Stimulated activated CD4-positive, alpha-beta T cell treated with anti-CD3 and anti-CD28 coated beads, Interleukin-2, amount 100 ng/mL, for 48 hours (primary cell): Measurements from ENCODE around the gene RNF213.
"Not testable (repeated sequence)": the region's sequence is repeated elsewhere in the genome, so short reads cannot be mapped to it uniquely, and the experiment has no call there.

Experiments
- DNase-seq, 2 donors: peaks; one replicate each; pipeline ENCODE4 v3.0.0-alpha.2; 2020

RNF213 gene

DNA sequence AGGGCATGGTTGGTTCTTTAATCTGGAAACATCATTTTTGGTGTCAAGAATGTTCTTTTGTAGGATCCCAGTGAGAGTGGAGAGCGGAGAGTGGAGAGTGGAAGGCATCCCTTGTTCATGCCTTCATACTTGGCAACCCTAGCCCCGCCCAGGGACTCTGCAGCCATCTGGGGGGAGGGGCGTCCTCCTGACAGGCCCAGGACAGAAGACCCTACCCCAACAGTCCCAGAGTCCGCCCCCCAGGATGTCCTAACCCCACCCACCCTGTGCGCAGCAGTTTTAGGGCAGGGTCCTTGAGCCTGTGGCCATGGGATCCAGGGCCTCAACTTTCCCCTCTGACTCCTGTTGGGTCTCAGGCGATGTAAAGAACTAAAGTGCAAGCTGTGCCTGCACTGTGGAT, 36.0 kb upstream of the RNF213 start:
- DNase-seq = no peak

GRCh38 chr17:80225230-80225629, 35.4 kb upstream of the RNF213 start:
- no peak for DNase-seq

DNA sequence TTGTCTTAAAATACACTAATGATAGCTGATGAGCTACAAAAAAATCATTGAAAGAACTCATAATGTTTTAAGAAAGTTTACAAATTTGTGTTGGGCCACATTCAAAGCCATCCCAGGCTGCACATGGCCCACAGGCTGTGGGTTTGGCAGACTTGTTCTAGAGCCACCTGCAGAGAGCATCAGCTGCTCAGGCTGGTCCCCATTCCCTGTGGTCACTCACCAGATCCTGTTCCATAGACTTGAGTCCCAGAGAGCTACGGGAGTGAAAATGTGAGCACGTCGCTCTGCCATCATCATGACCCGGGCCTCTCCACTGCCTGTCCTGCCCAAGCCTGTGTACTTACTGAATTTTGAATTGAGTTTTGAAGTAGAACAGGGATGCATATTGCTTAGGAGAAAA, 33.5 kb upstream of the RNF213 start:
- DNase-seq = no peak

DNA sequence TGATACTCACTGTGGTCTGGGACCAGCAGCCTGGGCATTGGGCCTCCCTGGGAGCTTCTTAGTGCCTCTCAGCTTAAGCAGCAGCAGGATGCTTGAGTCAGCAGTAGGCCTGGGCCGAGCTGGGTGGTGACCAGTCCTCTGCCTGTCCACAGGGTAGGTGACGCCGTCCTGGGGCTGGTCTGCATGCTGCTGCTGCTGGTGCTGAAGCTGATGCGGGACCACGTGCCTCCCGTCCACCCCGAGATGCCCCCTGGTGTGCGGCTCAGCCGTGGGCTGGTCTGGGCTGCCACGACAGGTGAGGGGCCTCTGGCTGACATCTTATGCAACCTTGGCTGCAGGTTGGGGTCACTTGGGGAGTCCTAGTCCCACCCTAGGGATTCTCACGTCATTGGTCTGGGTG, 33.0 kb upstream of the RNF213 start:
- DNase-seq = no peak

- DNase-seq = no peak
These were observed 32.2 kb upstream of the RNF213 start for GRCh38 chr17:80228477-80228876.

GRCh38 chr17:80229011-80229410, 31.6 kb upstream of the RNF213 start:
- no peak for DNase-seq

DNA sequence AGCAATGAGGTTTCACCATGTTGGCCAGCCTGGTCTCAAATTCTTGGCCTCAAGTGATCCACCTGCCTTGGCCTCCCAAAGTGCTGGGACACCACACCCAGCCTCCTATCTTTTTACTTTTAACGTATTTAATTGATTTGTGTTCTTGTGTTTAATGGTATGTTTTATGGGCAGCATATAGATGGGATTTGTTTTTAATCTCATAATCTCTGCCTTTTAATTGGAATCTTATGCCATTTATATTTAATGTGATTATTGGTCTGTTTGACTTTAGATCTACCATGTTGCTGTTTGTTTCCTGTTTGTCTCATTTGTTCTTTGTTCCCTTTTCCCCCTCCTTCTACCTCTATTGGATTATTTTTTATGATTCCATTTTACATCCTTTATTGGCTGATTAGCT, 28.2 kb upstream of the RNF213 start:
- no peak for DNase-seq

DNA sequence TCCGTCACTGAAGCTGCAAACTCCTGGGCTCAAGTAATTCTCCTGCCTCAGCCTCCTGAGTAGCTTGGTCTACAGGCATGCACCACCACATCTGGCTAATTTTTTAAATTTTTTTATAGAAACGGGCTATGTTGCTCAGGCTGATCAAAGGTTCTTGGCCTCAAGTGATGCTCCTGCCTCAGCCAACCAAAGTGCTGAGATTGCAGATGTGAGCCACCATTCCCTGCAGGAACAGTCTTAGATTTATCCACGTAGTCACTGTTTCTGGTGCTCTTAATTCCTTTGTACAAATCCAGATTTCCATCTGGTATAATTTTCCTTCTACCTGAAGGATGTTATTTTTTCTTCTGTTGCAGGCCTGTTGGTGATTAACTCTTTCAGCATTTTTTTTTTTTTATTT, 27.4 kb upstream of the RNF213 start:
- no peak for DNase-seq

GRCh38 chr17:80236911-80237310, 23.7 kb upstream of the RNF213 start:
- no peak for DNase-seq

- DNase-seq = no peak
These were observed 23.3 kb upstream of the RNF213 start for GRCh38 chr17:80237386-80237785.

- no peak for DNase-seq
These were observed 18.1 kb upstream of the RNF213 start for GRCh38 chr17:80242505-80242904.

DNA sequence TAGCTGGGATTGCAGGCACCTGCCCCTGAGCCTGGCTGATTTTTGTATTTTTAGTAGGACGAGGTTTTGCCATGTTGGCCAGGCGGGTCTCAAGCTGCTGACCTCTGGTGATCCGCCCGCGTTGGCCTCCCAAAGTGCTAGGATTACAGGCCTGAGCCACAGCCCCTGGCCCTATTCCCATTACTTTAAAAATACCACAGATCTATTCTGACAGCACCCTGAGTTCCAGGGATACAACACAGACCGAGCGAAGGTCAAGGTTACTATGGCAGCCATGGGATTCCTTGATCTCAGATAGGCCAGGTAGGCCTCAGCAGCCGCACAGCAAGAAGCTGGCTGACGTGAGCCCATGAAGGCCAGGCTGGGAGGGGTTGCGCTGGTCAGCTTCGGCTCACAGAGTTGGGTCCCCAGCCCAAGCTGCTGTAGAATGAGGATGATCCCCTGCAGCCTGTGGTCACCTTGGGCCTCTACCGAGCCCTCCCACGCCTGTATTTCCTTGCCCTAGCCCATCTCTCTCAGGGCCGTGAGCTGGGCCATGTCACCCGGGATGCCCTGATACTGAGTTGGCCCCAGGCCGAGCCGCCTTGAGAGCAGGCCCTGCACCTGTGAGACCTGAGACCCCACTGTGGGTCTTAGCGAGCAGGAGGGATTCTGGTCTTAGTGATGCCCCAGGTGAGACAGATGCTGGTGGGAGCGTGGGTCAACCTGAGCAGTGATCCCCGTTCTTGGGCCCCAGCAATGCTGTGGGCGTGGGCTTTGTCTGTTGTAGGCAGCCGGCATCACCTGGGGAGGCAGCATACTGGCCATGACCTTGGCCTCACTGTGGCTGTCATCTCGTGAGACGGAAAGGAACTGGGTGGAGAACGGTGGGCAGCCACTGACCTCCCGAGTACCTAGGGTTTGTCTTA, 16.9 kb upstream of the RNF213 start:
- DNase-seq = no peak

GRCh38 chr17:80244448-80244847, 16.2 kb upstream of the RNF213 start:
- not testable (repeated sequence) for DNase-seq

- no peak for DNase-seq
These were observed 15.7 kb upstream of the RNF213 start for GRCh38 chr17:80244871-80245509.

- DNase-seq = no peak
These were observed 14.9 kb upstream of the RNF213 start for GRCh38 chr17:80245566-80246265.

GRCh38 chr17:80246266-80246681, 14.4 kb upstream of the RNF213 start:
- no peak for DNase-seq

DNA sequence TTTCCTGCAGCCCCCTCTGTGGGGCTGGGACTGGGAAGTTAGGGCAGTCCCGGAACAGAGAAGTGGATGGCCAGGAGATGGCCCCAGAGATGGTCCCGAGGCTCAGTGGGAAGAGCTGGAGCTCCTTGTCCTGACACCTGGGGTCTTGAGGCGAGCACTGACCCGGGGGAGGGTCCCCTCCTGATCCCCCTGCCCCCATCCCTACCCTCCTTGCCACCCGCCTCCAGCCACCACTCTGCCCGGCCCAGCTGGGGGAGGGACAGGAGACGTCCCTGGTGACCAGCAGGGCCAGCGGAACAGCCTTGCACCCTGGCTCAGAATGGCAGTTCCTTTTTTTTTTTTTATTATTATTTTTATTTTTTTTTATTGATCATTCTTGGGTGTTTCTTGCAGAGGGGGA, 13.9 kb upstream of the RNF213 start:
- no peak for DNase-seq

DNA sequence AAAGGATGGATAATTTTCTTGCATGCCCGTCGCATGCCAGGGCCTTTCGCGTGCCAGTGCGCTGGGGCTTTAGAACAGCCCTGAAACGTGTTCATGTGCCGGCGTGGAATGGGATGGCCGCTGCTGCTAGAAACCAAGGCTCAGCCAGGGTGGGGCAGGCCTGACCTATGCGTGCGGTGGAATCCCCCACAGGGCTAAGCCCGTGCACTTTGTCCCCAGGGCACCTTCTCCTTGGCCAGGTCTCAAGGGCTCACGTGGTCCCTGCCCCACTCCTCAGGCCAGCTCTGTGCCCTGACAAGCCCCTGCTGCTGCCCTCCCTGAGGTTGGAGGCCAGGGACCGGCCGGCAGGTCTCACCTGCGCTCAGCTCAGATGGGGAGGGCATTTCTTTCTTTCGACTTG, 13.1 kb upstream of the RNF213 start:
- no peak for DNase-seq

GRCh38 chr17:80248001-80248893, 12.4 kb upstream of the RNF213 start:
- DNase-seq = no peak

- DNase-seq = no peak
These were observed 11.6 kb upstream of the RNF213 start for GRCh38 chr17:80248894-80249710.

DNA sequence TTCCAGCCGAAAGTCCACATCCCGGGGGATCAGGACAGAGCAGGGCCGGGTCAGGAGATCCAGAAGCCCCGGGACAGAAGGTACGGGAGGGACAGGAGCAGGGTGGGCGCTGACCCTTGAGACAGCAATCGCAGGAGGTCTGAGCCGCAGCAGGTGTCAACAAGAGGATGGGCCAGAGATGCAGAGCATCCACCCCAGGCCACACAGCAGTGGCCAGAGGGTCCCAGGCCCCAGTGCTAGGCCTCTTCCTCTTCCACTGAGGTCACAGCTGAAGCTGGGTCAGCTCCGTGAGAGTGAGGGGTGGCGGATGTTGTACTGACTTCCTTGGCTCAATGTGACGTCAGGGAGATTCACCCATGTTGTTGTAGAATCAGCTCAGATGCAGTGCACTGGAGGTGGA, 8.7 kb upstream of the RNF213 start:
- no peak for DNase-seq

GRCh38 chr17:80252871-80253270, 7.8 kb upstream of the RNF213 start:
- DNase-seq = peak; percentile 81 to 84
